DMS153 (cell line): ENCODE data around the gene HBG1.
"Not testable (repeated sequence)": the region's sequence is repeated elsewhere in the genome, so short reads cannot be mapped to it uniquely, and the experiment has no call there.

ENCODE experiments used
- DNase-seq: peaks from one replicate; lab custom pipeline; 2025; lab: John Stamatoyannopoulos, UW

The HBG1 gene

DNA sequence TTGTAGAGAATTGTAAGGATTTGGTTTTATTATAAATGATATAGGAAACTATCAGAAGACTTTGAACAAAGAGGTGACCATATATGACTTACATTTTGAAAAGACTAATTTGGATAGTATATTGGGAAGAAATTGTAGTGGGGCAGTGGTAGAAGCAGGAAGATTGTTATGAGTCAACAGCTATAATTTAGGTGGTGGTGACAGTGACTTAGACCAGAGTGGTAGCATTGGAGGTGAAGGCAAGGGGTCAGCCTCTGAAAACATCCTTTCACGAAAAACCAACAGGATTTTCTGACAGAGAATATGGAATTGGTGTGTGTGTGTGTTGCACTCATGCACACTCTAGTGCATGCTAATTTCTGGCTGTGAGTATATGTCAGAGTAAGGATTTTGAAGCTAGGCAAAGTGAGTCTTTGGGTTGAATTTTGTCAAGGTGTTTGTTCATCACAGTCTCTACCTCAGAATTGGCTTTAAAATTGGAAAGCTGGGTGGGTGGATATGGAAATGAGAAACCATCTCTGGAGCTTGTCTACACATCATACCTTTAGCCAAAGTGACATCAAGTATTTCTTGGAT lies 28.2 kb upstream of the HBG1 start:
- no peak for DNase-seq

DNA sequence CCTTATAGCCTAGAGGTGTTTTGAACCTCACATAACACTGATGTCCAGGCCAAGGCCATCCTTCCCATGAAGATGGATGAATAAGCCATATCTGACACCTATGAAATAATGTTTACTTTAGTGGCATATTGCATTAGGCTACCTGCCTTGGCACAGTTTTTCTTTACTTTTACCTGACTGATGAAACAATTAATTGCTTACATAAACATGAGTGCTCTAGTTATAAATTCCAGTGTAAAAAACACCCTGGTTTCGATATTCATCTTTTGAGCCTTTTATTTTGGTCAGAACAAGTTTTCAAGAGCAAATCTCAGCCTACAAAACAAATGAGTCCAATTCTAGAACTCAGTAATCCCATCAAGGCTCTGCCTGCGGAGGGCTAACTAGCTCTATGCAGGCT lies 27.0 kb upstream of the HBG1 start:
- no peak for DNase-seq

DNA sequence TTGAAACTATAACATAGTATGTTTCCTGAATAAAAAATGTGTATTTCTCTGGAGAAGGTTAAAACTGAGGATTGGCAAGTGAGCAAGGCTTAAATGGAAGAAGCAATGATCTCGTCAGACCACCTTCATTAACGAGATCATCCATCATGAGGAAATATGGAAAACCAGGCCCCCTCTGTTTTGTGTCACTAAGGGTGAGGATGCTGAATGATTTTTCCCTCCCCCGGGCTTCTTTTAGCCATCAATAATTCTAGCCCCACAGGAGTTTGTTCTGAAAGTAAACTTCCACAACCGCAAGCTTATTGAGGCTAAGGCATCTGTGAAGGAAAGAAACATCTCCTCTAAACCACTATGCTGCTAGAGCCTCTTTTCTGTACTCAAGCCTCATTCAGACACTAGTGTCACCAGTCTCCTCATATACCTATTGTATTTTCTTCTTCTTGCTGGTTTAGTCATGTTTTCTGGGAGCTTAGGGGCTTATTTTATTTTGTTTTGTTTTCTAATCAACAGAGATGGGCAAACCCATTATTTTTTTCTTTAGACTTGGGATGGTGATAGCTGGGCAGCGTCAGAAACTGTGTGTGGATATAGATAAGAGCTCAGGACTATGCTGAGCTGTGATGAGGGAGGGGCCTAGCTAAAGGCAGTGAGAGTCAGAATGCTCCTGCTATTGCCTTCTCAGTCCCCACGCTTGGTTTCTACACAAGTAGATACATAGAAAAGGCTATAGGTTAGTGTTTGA lies 25.9 kb upstream of the HBG1 start:
- no peak for DNase-seq

DNA sequence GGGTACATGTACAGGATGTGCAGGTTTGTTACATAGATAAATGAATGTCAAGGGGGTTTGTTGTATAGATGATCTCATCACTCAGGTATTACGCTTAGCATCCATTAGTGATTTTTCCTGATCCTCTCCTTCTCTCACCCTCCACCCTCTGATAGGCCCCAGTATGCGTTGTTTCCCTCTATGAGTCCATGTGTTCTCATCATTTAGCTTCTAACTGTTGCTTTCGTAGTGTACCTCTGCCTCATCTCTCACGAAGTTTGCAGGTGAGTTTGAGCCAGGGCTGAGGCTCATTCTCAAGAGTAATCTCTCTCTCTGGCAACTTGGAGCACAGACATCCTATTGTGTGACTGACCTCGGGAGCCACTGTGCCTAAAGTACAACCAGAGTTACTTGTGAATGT lies 24.7 kb upstream of the HBG1 start:
- DNase-seq: no peak

DNA sequence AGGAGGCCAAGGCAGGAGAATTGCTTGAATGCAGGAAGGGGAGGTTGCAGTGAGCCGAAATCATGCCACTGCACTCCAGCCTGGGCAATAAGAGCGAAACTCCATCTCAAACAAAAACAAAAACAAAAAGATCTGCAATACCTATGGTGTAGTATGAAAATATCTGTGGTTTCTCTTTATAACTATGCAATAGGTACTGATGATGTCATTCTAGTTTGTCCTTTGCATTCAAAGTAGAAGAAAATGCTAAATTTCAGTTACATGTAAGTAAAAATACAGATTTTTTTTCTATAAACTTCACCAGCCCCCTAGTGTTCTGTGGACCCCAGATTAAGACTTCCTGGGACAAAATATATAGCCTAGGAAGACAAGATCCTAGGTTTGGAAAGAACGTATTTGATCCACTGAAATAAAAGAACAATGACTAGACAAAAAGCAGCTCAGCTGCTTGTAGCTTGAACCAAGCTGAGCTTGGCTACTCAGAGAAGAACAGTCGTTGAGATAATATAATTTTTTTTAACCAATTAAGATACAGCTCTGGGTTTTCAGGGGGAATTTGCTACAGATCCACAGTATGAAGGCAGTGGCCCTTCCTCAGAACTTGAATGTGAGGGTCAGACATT lies 22.8 kb upstream of the HBG1 start:
- no peak for DNase-seq

DNA sequence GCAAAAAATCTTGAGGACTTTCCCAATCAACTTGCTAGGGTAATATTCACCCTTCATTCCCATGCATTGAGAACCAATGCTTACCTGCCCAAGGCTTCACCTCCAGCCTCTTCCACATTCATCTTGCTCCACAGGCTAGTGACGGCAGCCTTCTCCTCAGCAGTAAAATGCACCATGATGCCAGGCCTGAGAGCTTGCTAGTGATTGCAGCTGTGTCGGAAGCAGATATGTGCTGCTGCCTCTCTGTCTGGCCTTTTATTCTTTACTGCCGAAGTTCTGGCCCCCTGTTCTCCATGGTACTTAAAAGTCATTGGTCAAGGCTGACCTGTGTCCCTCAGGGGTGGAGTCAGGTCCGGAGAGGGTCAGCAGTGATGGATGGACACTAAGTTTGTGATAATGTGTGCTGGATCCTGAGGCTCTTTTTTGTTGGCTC lies 20.1 kb upstream of the HBG1 start, which contains the start of gene HBE1:
Gene HBE1, minus strand, starts transcription at position 231 of the 433 bp plus-strand sequence. Its CDS starts 55 bp downstream, at position 176.
- no peak for DNase-seq

DNA sequence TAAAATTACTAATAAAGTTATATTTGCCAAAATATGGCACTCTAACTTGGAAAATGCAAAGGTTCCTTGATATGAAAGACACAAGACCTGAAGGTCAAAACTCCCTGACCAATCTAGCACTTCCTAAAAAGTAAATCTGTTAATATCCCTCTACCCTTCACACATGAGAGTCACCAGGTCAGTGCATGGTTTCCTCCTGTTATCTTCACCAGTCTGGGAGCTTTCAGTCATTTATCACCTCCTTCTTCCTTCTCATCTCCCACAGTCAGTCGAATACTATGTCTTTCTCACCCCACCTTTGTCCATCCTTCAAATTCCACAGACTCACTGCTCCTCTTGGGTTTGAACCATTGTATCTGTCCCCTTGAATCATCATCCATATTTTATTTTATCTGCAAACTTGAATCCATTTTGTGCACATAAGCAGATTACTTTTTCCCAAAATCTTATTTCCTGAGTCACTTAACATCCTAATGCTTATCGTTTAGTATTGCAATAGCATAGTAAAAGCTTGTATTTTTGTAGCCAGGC lies 17.4 kb upstream of the HBG1 start:
- no peak for DNase-seq

DNA sequence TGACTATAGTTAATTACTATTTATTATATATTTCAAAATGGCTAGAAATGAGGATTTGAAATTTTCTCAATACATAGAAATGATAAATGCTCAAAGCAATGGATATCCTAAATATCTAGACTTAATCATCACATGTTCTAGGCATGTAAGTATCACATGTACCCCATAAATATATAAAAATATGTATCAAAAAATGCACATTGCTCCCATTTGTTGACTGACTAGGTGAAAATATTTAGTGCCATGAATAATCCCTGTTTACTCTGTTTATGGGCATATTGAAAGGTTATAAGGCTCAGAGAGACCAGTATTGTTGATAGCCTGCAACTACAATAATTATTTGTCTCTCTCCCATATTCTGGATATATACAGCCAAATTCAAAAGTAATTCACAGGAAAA lies 17.0 kb upstream of the HBG1 start:
- DNase-seq: no peak

DNA sequence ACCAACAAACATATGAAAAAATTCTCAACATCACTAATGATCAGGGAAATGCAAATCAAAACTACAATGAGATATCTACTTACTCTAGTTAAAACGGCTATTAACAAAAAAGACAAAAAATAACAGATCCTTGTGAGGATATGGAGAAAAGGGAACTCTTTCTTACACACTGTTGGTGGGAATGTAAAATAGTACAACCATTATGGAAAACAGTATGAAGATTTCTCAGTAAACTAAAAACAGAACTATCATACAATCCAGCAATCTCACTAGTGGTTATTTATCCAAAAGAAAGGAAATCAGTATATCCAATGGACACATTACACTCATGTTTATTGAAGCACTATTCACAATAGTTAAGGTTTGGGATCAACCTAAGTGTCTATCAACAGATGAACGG lies 16.2 kb upstream of the HBG1 start:
- DNase-seq: no peak

DNA sequence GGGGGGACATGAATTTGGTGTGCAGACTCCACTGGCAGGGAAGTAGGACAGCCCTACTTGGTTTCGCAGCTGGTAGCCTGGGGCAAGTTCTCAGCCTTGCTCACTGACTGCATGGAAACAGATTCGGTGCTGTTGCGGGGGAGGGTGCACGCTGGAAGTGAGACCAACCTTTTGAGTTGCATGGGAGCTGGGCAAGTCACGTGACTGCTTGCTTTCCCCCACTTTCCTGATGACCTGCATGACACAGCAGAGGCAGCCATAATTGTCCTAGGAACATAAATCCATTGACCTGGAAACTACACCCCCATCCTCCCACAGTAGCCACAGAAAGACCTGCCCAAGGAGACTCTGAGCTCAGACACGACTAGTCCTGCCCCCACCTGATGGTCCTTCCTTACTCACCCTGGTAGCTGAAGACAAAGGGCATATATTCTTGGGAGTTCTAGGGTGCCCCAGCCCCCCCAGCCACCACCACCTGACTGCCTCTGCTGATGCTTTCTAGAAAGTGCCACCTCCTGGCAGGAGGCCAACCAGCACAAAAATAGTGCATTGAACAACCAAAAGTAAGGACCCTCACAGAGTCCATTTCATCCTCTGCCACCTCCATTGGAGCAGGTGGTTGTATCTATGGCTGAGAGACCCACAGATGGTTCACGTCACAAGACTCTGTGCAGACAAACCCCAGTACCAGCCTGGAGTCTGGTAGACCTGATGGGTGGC lies 9.0 kb upstream of the HBG1 start:
- no peak for DNase-seq

DNA sequence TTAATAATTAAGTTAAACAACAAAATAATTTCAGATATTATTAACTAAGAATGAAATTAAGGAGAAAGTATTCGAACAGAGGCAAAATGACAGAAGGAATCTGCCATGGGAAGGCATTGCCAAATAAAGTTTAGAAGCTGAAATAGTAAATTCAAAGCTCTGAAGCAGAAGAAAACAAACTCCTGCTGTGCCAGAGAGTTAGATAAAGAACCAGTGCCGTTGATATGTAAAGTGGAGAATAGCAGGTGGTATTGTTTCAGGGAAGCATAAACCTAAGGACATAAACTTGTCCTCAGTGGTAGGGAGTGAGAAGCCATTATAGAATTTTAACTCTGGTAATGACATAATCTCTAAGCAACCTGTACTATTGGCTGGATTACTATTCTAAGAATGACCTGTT lies 7.6 kb upstream of the HBG1 start:
- DNase-seq: no peak

DNA sequence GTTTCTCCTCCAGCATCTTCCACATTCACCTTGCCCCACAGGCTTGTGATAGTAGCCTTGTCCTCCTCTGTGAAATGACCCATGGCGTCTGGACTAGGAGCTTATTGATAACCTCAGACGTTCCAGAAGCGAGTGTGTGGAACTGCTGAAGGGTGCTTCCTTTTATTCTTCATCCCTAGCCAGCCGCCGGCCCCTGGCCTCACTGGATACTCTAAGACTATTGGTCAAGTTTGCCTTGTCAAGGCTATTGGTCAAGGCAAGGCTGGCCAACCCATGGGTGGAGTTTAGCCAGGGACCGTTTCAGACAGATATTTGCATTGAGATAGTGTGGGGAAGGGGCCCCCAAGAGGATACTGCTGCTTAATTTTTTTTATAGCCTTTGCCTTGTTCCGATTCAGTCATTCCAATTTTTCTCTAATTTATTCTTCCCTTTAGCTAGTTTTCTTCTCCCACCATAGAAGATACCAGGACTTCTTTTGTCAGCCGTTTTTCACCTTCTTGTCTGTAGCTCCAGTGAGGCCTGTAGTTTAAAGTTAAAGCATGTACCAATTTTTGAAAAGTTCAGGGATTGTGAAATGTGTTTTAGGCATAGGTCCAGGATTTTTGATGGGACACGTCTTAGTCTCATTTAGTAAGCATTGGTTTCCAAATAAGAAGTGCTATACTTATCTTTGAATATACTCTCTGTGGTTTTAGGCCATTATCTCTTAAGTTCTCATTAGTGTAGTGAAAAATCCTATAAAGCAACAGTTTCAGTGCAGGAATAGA lies 5.2 kb upstream of the HBG1 start, which contains the start of gene HBG2:
Gene HBG2, minus strand, starts transcription at position 136 of the 768 bp plus-strand sequence. Its CDS starts 53 bp downstream, at position 83.
- not testable (repeated sequence) for DNase-seq

DNA sequence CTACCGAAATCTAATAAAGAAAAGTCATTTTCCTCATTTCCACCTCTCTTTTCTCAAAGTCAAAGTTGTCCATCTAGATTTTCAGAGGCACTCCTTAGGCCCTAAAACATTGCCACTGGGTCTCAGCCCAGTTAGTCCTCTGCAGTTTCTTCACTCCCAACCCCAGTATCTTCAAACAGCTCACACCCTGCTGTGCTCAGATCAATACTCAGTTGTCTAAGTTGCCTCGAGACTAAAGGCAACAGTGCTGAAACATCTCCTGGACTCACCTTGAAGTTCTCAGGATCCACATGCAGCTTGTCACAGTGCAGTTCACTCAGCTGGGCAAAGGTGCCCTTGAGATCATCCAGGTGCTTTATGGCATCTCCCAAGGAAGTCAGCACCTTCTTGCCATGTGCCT lies 4.4 kb upstream of the HBG1 start:
- not testable (repeated sequence) for DNase-seq

DNA sequence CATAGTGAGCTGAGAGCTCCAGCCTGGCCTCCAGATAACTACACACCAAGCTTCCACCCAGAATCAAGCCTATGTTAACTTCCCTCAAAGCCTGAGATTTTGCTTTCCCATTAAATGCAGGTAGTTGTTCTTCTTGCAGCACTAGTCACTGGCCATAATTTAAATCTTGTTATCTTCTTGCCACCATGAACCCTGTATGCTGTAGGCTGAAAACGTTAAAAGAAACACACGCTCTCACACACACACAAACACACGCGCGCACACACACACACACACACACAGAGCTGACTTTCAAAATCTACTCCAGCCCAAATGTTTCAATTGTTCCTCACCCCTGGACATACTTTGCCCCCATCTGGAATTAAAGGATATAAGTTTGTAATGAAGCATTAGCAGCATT lies 3.8 kb upstream of the HBG1 start:
- DNase-seq: not testable (repeated sequence)

DNA sequence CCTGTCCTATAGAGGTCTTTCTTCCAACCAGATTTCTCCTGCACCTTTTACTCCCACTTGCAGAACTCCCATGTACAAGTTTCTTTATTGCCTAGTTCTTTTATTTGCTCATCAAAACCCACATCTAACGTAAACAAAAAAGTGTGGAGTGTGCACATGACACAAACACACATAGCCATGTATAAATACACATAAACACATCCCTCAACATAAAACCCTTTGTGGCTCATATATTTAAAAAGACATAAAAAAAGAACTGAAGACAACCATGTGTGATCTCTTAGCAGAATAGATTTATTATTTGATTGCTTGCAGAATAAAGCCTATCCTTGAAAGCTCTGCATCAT lies 3.2 kb upstream of the HBG1 start:
- DNase-seq: no peak

DNA sequence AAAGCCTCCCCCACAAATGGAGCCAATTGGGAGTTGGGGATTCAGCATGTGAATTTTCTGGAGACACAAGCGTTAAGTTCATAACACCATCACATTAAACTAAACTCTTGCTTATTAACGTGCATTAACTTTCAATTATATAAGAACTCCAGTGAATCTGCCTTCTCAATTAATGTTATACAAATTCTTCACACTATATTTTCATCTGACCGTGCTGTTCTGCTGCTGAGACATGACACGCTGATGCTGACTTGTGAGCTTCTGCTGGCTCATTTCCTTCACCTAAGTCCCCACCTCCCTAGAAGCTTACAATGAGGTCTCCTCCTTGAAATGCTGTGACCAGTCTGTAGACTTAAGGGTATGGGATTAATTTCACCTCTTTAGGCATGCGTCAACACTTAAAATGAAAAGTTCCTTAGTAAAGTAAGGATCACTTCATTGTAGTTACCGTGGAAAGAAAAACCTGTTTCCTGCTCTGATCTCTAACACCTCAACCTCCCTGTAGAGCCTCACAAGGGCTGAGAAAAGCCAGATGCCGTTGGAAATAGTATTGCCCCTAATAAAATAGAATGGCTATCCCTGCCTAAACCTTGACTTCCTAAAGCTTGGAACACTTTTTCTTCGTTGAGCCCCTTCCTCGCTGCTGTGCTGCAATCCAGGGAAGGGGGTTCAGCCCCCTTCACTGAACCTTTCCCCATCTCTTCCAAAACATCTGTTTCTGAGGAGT lies 2.7 kb upstream of the HBG1 start:
- no peak for DNase-seq

DNA sequence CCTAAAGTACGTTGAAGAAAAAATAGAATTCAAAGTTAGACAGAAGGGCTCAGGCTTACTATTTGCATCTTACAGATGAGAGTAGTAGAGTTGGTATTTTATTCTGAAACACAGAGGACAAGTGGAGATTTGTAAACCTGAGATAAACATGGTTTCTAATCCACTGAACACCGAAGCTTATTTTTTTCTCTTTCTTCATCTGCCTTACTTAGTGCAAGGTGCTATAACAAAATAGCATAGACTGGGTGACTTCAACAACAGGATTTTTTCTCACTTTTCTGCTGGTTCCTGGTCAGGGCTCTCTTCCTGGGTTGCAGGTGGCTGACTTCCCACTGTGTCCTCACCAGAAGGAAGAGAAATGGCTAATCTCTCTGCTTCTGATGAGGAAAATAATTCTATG lies 2.1 kb upstream of the HBG1 start:
- DNase-seq: no peak

DNA sequence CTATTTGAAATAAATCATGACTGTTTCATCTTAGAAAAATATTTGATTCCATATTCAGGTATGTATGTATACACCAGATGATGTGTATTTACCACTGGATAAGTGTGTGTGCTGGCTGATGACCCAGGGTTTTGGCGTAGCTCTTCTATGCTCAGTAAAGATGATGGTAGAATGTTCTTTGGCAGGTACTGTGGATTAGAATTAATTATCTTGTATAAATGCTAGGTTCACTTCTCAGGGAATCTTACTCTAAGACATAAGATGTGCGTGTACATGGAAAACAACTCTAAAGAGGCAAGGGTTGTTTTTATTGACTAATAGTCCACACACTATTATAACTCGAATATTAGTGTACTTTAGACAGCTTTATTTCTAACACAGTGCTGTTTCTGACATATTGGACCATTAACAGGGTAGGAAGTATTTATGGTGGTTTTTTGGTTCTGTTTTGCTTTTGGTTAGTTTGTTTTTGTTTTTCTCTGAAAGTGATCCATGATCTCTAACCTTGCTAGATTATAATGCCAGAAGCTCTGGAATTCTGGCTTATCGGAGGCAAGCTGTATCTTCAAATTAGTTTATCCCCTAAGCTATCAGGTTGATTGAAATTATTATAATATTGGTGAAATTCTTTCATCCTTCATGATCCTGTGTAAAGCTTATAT lies 1.0 kb upstream of the HBG1 start:
- DNase-seq: no peak

DNA sequence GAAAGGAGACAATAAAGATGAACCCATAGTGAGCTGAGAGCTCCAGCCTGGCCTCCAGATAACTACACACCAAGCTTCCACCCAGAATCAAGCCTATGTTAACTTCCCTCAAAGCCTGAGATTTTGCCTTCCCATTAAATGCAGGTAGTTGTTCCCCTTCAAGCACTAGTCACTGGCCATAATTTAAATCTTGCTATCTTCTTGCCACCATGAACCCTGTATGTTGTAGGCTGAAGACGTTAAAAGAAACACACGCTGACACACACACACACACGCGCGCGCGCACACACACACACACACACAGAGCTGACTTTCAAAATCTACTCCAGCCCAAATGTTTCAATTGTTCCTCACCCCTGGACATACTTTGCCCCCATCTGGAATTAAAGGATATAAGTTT lies 1.2 kb downstream of the HBG1 start:
- DNase-seq: not testable (repeated sequence)

DNA sequence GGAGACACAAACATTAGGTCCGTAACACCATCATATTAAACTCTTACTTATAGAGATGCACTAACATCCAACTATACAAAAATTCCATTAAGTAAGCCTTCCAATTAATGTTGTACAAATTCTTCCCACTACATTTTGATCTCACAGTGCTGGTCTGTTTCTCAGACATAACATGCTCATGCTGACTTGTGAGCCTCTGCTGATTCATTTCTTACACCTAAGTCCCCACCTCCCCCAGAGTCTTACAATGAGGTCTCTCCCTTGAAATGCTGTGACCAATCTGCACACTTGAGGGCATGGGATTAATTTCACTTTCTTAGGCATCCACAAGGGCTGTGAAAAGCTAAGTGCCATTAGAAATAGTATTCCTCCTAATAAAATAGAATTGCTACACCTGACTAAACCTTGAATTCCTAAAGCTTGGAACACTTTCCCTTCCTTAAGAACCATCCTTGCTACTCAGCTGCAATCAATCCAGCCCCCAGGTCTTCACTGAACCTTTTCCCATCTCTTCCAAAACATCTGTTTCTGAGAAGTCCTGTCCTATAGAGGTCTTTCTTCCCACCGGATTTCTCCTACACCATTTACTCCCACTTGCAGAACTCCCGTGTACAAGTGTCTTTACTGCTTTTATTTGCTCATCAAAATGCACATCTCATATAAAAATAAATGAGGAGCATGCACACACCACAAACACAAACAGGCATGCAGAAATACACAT lies 2.0 kb downstream of the HBG1 start:
- DNase-seq: no peak
